NB4 (cell line): Measurements from ENCODE around the gene KRT6A.

Experiments used
- DNase-seq: peaks from one replicate; pipeline ENCODE4 v3.0.0; 2010; ENCODE audit warnings: low read depth
- H3K4me3 ChIP-seq: one replicate; pipeline ENCODE4 v1.5.1; 2011; ENCODE audit warnings: mild to moderate bottlenecking, low read depth, low read length, moderate library complexity
- MYC ChIP-seq: IDR thresholded peaks from 2 replicates; pipeline ENCODE4 v1.6.1; 2011; ENCODE audit warnings: low read depth, low read length
- POLR2A ChIP-seq: IDR thresholded peaks from 2 replicates; pipeline ENCODE4 v1.6.1; 2011; ENCODE audit warnings: mild to moderate bottlenecking; ENCODE audit not compliant: insufficient read length; ENCODE audit errors: extremely low read depth
- TF ChIP-seq, protein P1 (sequence below): IDR thresholded peaks from one replicate; pipeline ENCODE4 v1.5.1; 2012; ENCODE audit warnings: low read depth, low read length
- TF ChIP-seq, protein P2 (sequence below): IDR thresholded peaks from 2 replicates; pipeline ENCODE4 v1.6.1; 2011; ENCODE audit warnings: low read depth, low read length

KRT6A gene

DNA sequence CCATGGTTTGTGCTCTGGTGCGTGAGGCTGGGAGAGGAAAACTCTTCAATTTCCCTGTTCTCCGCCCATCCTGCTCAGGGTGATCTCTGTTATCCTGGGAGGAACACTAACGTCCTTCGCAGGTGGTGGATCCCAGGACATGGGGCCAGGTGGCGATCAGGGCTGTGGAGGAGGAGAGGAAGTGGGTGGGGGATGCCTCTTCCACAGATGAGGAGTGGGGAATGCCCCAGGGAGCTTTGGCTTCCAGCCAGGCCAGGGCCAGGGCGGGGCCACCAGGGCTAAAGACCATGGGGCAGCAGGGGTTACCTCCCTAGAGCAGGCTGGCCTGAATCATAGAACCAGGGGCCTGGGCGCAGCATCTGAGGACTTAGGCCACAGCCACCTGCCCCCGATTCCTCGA is 55.5 kb downstream of the KRT6A start:
- DNase-seq: no peak
- no peak overlapping the region for H3K4me3 ChIP-seq
- no peak for TF ChIP-seq MYC
- TF ChIP-seq, protein P1, sequence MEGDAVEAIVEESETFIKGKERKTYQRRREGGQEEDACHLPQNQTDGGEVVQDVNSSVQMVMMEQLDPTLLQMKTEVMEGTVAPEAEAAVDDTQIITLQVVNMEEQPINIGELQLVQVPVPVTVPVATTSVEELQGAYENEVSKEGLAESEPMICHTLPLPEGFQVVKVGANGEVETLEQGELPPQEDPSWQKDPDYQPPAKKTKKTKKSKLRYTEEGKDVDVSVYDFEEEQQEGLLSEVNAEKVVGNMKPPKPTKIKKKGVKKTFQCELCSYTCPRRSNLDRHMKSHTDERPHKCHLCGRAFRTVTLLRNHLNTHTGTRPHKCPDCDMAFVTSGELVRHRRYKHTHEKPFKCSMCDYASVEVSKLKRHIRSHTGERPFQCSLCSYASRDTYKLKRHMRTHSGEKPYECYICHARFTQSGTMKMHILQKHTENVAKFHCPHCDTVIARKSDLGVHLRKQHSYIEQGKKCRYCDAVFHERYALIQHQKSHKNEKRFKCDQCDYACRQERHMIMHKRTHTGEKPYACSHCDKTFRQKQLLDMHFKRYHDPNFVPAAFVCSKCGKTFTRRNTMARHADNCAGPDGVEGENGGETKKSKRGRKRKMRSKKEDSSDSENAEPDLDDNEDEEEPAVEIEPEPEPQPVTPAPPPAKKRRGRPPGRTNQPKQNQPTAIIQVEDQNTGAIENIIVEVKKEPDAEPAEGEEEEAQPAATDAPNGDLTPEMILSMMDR: no peak
- TF ChIP-seq, protein P2, sequence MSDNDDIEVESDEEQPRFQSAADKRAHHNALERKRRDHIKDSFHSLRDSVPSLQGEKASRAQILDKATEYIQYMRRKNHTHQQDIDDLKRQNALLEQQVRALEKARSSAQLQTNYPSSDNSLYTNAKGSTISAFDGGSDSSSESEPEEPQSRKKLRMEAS: no peak
- no peak for TF ChIP-seq POLR2A
